PC-3 (cell line): ENCODE data around the gene SERPINI2. TPM values are rescaled to one million over a fixed set of nuclear protein-coding genes. Genes with fewer than 3 reads are reported as not detected.

Source experiments
- ATAC-seq: fragments of 200-7000 bp; cut with Tn5 transposase; 2 replicates; pipeline ENCODE4 v1.9.1; 2020; ENCODE audit warnings: mild to moderate bottlenecking, moderate library complexity
- BruUV-seq: library from RNA; stranded (reverse); fragments of 400-500 nt; replicated peaks from 2 replicates; lab custom pipeline; 2021; lab: Mats Ljungman, UMichigan
- CTCF ChIA-PET: fragments of 300-600 bp; sonication (Branson Sonifier 250); formaldehyde crosslinking; loops from one replicate; lab custom pipeline; 2022; ENCODE audit warnings: antibody characterized with exemption; lab: Charles Lee
- POLR2A ChIA-PET: fragments of 300-600 bp; sonication (Branson Sonifier 250); formaldehyde crosslinking; loops from one replicate; lab custom pipeline; 2022; ENCODE audit warnings: antibody characterized with exemption; ENCODE audit not compliant: unreplicated experiment; lab: Charles Lee
- DNase-seq: peaks from one replicate; pipeline ENCODE4 v3.0.0-alpha.2; 2015
- H2AFZ ChIP-seq: fragments of 300-600 bp; sonication (generic); 2 replicates; pipeline ENCODE4 v1.6.0; 2016; ENCODE audit warnings: antibody characterized with exemption, low read length
- H3F3A ChIP-seq: fragments of 300-600 bp; sonication (generic); one replicate; pipeline ENCODE4 v1.6.0; 2017; ENCODE audit warnings: antibody characterized with exemption, low read length, control low read depth, mild to moderate bottlenecking; ENCODE audit not compliant: unreplicated experiment
- H3K27ac ChIP-seq: fragments of 300-600 bp; sonication (generic); 2 replicates; pipeline ENCODE4 v1.5.1; 2016; ENCODE audit warnings: mild to moderate bottlenecking, low read length
- H3K27me3 ChIP-seq: fragments of 300-600 bp; sonication (generic); 2 replicates; pipeline ENCODE4 v1.6.1; 2016; ENCODE audit warnings: low read length, mixed read lengths
- H3K36me3 ChIP-seq: fragments of 300-600 bp; sonication (generic); 2 replicates; pipeline ENCODE4 v1.6.1; 2016; ENCODE audit warnings: low read depth, mixed run types, low read length, mixed read lengths
- H3K4me1 ChIP-seq: fragments of 300-600 bp; sonication (generic); 2 replicates; pipeline ENCODE4 v1.5.1; 2016; ENCODE audit warnings: low read length; ENCODE audit not compliant: insufficient read depth
- H3K4me2 ChIP-seq: fragments of 300-600 bp; sonication (generic); 2 replicates; pipeline ENCODE4 v1.6.0; 2016; ENCODE audit warnings: low read length
- H3K4me3 ChIP-seq: fragments of 300-600 bp; sonication (generic); 2 replicates; pipeline ENCODE4 v1.5.1; 2016; ENCODE audit warnings: mild to moderate bottlenecking, low read length, mixed read lengths
- H3K79me2 ChIP-seq: fragments of 300-600 bp; sonication (generic); 2 replicates; pipeline ENCODE4 v1.6.1; 2017; ENCODE audit warnings: low read length, mixed read lengths
- H3K9ac ChIP-seq: fragments of 300-600 bp; sonication (generic); 2 replicates; pipeline ENCODE4 v1.6.0; 2016; ENCODE audit warnings: mild to moderate bottlenecking, low read length
- H3K9me2 ChIP-seq: fragments of 300-600 bp; sonication (generic); replicated peaks from 2 replicates; pipeline ENCODE4 v1.6.1; 2016; ENCODE audit warnings: mixed run types, low read length, mixed read lengths
- H3K9me3 ChIP-seq: fragments of 300-600 bp; sonication (generic); 2 replicates; pipeline ENCODE4 v1.6.1; 2016; ENCODE audit warnings: low read length, mixed read lengths
- H4K20me1 ChIP-seq: fragments of 300-600 bp; sonication (generic); 2 replicates; pipeline ENCODE4 v1.6.1; 2016; ENCODE audit warnings: low read length, mixed read lengths
- CTCF ChIP-seq: fragments of 300-600 bp; sonication (generic); conservative IDR thresholded peaks from 2 replicates; pipeline ENCODE4 v1.5.1; 2017; ENCODE audit warnings: antibody characterized with exemption, low read depth, mild to moderate bottlenecking, low read length
- EZH2 ChIP-seq: fragments of 300-600 bp; sonication (generic); IDR thresholded peaks from one replicate; pipeline ENCODE4 v1.6.1; 2017; ENCODE audit warnings: antibody characterized with exemption, mild to moderate bottlenecking, low read length; ENCODE audit not compliant: unreplicated experiment
- EZH2phosphoT487 ChIP-seq: fragments of 300-600 bp; sonication (generic); IDR thresholded peaks from 2 replicates; pipeline ENCODE4 v1.6.1; 2018; ENCODE audit warnings: mild to moderate bottlenecking, antibody characterized with exemption, low read length, borderline replicate concordance
- intact Hi-C: fragments of 100-400 bp; cut with micrococcal nuclease; formaldehyde crosslinking; loops from 2 replicates; pipeline ENCODE4 v1.9.0; 2023
- total RNA-seq: library from RNA; depleted of rRNA; stranded (reverse); fragments of >200 nt; gene quantifications from 2 replicates; pipeline ENCODE4 v1.2.3, GENCODE V29; 2014

SERPINI2 gene
- total RNA-seq, 1 experiment from 2014 or later = not detected

- Histone ChIP-seq H2AFZ (no peak overlapping the region), H3K4me2 (no peak overlapping the region), H3K4me3 (no peak overlapping the region), H3F3A (no peaks in the 10 kb centered on the region), H3K9me2 (no peaks in the 10 kb centered on the region), H4K20me1 (no peaks in the 10 kb centered on the region), H3K9me3 (no peaks in the 10 kb centered on the region), H3K4me1 (no peaks in the 10 kb centered on the region), H3K27me3 (0 out of 2 replicates have a peak, but pooled peaks cover 3% of the 10 kb centered on the region), H3K27ac (no peak overlapping the region), H3K9ac (no peak overlapping the region), H3K36me3 (no peaks in the 10 kb centered on the region), H3K79me2 (no peaks in the 10 kb centered on the region)
- intact Hi-C loops = no loop called here
- POLR2A ChIA-PET = no interaction called here
- ATAC-seq (no peak), DNase-seq (no peak)
- CTCF ChIA-PET = no interaction called here
- BruUV-seq = no TSS peak
- TF ChIP-seq CTCF (no peak), EZH2 (no peak), EZH2phosphoT487 (no peak)
Observed at GRCh38 chr3:167483708-167484475, 10.1 kb upstream of the SERPINI2 start.

- Histone ChIP-seq H3F3A (no peaks in the 10 kb centered on the region), H3K9me3 (no peaks in the 10 kb centered on the region), H3K36me3 (no peaks in the 10 kb centered on the region), H3K9ac (no peak overlapping the region), H3K9me2 (no peaks in the 10 kb centered on the region), H3K4me1 (no peaks in the 10 kb centered on the region), H3K4me3 (no peak overlapping the region), H3K27ac (no peak overlapping the region), H3K79me2 (no peaks in the 10 kb centered on the region), H2AFZ (no peak overlapping the region), H4K20me1 (no peaks in the 10 kb centered on the region), H3K4me2 (no peak overlapping the region), H3K27me3 (0 out of 2 replicates have a peak, but pooled peaks cover 6% of the 10 kb centered on the region)
- POLR2A ChIA-PET = no interaction called here
- BruUV-seq = no TSS peak
- CTCF ChIA-PET = no interaction called here
- no peak for DNase-seq
- TF ChIP-seq EZH2phosphoT487 (no peak), CTCF (no peak), EZH2 (no peak)
- ATAC-seq = no peak
- intact Hi-C loops = no loop called here
Observed at GRCh38 chr3:167481164-167481563, 7.3 kb upstream of the SERPINI2 start.

- H3K9me2 ChIP-seq = no peaks in the 10 kb centered on the region
- no peaks in the 10 kb centered on the region for H3K36me3 ChIP-seq
- no peaks in the 10 kb centered on the region for H3K9me3 ChIP-seq
- H3K4me1 ChIP-seq = no peaks in the 10 kb centered on the region
- ChIA-PET POLR2A (no interaction called here), CTCF (no interaction called here)
- intact Hi-C loops = no loop called here
- H3K27ac ChIP-seq = no peak overlapping the region
- no peaks in the 10 kb centered on the region for H3F3A ChIP-seq
- ATAC-seq = peak; percentile 51
- no peak overlapping the region for H3K4me3 ChIP-seq
- no peaks in the 10 kb centered on the region for H4K20me1 ChIP-seq
- H2AFZ ChIP-seq = no peak overlapping the region
- H3K79me2 ChIP-seq = no peaks in the 10 kb centered on the region
- peak; percentile 28 for DNase-seq
- TF ChIP-seq EZH2 = no peak
- TF ChIP-seq CTCF = no peak
- TF ChIP-seq EZH2phosphoT487 = no peak
- H3K27me3 ChIP-seq = 0 out of 2 replicates have a peak, but pooled peaks cover 9% of the 10 kb centered on the region
- H3K9ac ChIP-seq = no peak overlapping the region
- no TSS peak for BruUV-seq
- H3K4me2 ChIP-seq = no peak overlapping the region
Observed at GRCh38 chr3:167480748-167481147, 6.9 kb upstream of the SERPINI2 start.
